ENCODE measurements around the gene ZNF76.

DNA sequence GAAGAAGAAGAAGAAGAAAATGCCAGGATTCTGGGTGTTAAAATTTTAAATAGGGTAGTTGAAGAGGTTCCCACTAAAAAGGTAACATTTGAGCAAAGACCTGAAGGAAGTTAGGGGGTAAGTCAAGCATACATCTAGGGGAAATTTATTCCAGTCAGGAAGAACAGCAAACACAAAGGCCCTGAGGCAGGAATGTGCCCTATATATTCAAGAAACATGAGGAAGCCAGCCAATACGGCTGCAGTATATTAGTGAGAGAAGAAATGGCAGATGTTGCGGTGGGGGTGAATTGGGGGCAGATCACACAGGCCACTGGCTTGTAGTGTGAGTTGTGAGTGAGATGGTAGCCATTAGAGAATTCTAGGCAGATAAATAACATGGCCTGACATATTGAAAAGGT, 6.0 kb downstream of the ZNF76 start:
- TF ChIP-seq POLR2AphosphoS5 (IDR thresholded peaks at IDR 0.05) (no peak), POLR2A (IDR thresholded peaks at IDR 0.05) (no peak), EP300 (IDR thresholded peaks at IDR 0.05) (no peak)
- TF ChIP-seq, protein P1, sequence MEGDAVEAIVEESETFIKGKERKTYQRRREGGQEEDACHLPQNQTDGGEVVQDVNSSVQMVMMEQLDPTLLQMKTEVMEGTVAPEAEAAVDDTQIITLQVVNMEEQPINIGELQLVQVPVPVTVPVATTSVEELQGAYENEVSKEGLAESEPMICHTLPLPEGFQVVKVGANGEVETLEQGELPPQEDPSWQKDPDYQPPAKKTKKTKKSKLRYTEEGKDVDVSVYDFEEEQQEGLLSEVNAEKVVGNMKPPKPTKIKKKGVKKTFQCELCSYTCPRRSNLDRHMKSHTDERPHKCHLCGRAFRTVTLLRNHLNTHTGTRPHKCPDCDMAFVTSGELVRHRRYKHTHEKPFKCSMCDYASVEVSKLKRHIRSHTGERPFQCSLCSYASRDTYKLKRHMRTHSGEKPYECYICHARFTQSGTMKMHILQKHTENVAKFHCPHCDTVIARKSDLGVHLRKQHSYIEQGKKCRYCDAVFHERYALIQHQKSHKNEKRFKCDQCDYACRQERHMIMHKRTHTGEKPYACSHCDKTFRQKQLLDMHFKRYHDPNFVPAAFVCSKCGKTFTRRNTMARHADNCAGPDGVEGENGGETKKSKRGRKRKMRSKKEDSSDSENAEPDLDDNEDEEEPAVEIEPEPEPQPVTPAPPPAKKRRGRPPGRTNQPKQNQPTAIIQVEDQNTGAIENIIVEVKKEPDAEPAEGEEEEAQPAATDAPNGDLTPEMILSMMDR (IDR thresholded peaks at IDR 0.05): no peak

Measured in stomach (tissue), 4 donors.